Body of pancreas (tissue), 4 donors: ENCODE data around the gene INTS2. TPM values are rescaled to one million over a fixed set of nuclear protein-coding genes. Genes with fewer than 3 reads are reported as not detected.

Source experiments
- ATAC-seq: fragments of 150-250 bp; one replicate; pipeline ENCODE4 v1.9.1; 2016
- DNase-seq, 4 donors: peaks; one replicate each; pipeline ENCODE4 v3.0.0-alpha.2; 2019
- H3K27ac ChIP-seq, 4 donors: fragments of 200-600 bp; sonication (generic); 1 replicate in 3 of 4; 2 replicates in 1 of 4; pipeline versions ENCODE4 v1.5.1 to v1.6.1; 2016 to 2019; ENCODE audit warnings: mild to moderate bottlenecking in 1 of 4, mixed read lengths in 1 of 4, moderate library complexity in 1 of 4
- H3K27me3 ChIP-seq, 2 donors: fragments of 200-600 bp; sonication (generic); one replicate each; pipeline ENCODE4 v1.6.0; 2016; ENCODE audit warnings: mild to moderate bottlenecking in 1 of 2
- H3K36me3 ChIP-seq, 2 donors: fragments of 200-600 bp; sonication (generic); replicated peaks in 1 of 2; 2 replicates each; pipeline ENCODE4 v1.5.1; 2016; ENCODE audit warnings: low read depth in 2 of 2; ENCODE audit not compliant: insufficient read depth in 1 of 2
- H3K4me1 ChIP-seq: fragments of 200-600 bp; sonication (generic); one replicate; pipeline ENCODE4 v1.6.0; 2016
- H3K4me3 ChIP-seq, 2 donors: fragments of 200-600 bp; sonication (generic); 1 replicate in 1 of 2; 2 replicates in 1 of 2; pipeline ENCODE4 v1.5.1; 2016 to 2019
- H3K9me3 ChIP-seq, 3 donors: fragments of 200-600 bp; sonication (generic); 1 replicate in 2 of 3; 2 replicates in 1 of 3; pipeline ENCODE4 v1.5.1; 2016
- CTCF ChIP-seq, 7 experiments: fragments of 450-650 bp in 4 of 7; fragments of 200-600 bp in 3 of 7; sonication (generic) in 3 of 7; IDR thresholded peaks; one replicate each; pipeline ENCODE4 v1.5.1; 2016 to 2019; ENCODE audit warnings: antibody characterized with exemption in 7 of 7
- POLR2A ChIP-seq, 3 donors: fragments of 450-650 bp; IDR thresholded peaks; one replicate each; pipeline ENCODE4 v1.6.1; 2016; ENCODE audit warnings: antibody characterized with exemption in 3 of 3, mild to moderate bottlenecking in 2 of 3
- WGBS, 2 donors: methylation state at CpG; one replicate each; pipeline ENCODE4 v1.1.5; 2017; 5-methylcytosine and 5-hydroxymethylcytosine counted together
- intact Hi-C: fragments of 100-400 bp; cut with DNase I; formaldehyde crosslinking; loops from one replicate; pipeline ENCODE4 v1.15.1; 2023
- total RNA-seq, 2 donors: library from RNA; depleted of rRNA; stranded (reverse); fragments of >200 nt; gene quantifications; one replicate each; pipeline ENCODE4 v1.1.0, GENCODE V29; 2016

Gene INTS2
- total RNA-seq, 2 donors from 2014 or later = 3.6 to 13.2 TPM

DNA sequence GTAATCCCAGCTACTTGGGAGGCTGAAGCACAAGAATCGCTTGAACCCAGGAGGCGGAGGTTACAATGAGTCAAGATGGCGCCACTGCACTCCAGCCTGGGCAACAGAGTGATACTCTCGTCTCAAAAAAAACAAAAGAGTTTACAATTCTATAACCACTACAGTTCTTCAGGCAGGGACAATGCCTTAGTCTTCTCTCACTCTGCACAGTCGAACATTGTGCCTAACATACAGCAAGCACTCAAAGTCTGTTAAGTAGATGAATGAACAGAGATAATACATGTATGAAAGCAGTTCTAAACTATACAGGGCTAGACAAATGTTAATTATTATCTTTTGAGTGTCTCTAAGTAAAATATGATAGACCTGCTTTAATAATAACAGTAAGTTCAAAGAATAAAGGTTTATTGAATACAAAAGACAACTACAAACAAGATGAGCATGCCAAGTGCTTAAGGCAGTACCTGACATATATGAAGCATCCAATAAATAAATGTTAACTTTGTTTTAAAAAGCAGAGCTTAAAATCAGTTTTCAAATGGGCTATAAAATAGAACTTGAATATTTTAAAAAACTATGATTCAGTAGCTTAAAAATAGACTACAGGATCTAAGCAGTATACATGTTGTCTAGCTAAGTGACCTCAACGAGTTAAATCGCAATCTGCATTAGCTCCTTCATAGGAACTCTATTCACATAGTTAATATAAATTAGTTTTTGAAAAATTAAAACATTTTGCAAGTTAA, 19.3 kb downstream of the INTS2 start:
- TF ChIP-seq CTCF (IDR thresholded peaks at IDR 0.05) = no peak
- no peak for TF ChIP-seq POLR2A (IDR thresholded peaks at IDR 0.05)
- H3K9me3 ChIP-seq = no peaks in the 10 kb centered on the region
- H3K4me1 ChIP-seq = no peaks in the 10 kb centered on the region
- WGBS, 2 donors = 87 to 96% methylated on average over 7 of the region's 7 CpGs
- no peak for ATAC-seq
- no peaks in the 10 kb centered on the region for H3K27me3 ChIP-seq
- H3K4me3 ChIP-seq = no peak overlapping the region
- no peak overlapping the region for H3K27ac ChIP-seq
- DNase-seq = no peak
- no peaks in the 10 kb centered on the region for H3K36me3 ChIP-seq
- intact Hi-C loops = no loop called here

GRCh38 chr17:61907361-61907760, 20.4 kb downstream of the INTS2 start:
- Histone ChIP-seq H3K27me3 (no peaks in the 10 kb centered on the region), H3K27ac (no peak overlapping the region), H3K36me3 (peaks cover 0 to 2% of the 10 kb centered on the region in 2 donors), H3K4me1 (no peaks in the 10 kb centered on the region), H3K4me3 (no peak overlapping the region), H3K9me3 (no peaks in the 10 kb centered on the region)
- intact Hi-C loops = no loop called here
- ATAC-seq (no peak), DNase-seq (no peak)
- 87% methylated on average over 5 of the region's 5 CpGs for WGBS, 2 donors
- no peak for TF ChIP-seq CTCF (IDR thresholded peaks at IDR 0.05)
- no peak for TF ChIP-seq POLR2A (IDR thresholded peaks at IDR 0.05)

DNA sequence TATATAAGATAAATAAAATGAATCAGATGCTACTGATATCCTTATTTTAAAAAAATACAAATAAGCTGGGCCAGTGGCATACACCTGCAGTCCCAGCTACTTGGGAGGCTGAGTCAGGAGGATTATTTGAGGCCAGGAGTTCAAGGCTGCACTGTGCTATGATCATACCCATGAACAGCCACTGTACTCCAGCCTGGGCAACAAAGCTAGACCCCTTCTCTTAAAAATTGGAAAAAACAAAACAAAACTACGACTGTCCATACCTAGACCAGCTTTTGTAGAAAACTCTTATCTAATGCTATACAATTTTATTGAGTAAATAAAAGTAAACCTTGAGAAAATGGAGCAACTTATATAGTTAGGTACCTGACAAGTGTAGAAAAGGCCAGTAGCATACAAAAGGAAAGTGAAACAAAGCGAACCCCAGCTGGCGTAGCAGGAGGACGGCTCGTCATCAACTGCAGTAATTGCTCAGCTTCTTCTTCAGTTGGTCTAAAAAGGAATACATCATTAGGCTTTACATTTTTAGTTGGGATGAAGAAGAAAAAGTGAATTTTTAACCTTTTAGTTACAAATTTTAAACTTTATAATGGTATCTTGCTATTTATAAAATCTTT, 23.6 kb downstream of the INTS2 start:
- intact Hi-C loops = no loop called here
- no peaks in the 10 kb centered on the region for H3K27me3 ChIP-seq
- no peak overlapping the region for H3K27ac ChIP-seq
- H3K4me1 ChIP-seq = no peaks in the 10 kb centered on the region
- no peaks in the 10 kb centered on the region for H3K9me3 ChIP-seq
- no peak overlapping the region for H3K4me3 ChIP-seq
- H3K36me3 ChIP-seq = peaks cover 0 to 2% of the 10 kb centered on the region in 2 donors
- DNase-seq (no peak), ATAC-seq (no peak)
- TF ChIP-seq CTCF (IDR thresholded peaks at IDR 0.05) (no peak), POLR2A (IDR thresholded peaks at IDR 0.05) (no peak)
- WGBS, 2 donors = 92 to 93% methylated on average over 5 of the region's 5 CpGs

DNA sequence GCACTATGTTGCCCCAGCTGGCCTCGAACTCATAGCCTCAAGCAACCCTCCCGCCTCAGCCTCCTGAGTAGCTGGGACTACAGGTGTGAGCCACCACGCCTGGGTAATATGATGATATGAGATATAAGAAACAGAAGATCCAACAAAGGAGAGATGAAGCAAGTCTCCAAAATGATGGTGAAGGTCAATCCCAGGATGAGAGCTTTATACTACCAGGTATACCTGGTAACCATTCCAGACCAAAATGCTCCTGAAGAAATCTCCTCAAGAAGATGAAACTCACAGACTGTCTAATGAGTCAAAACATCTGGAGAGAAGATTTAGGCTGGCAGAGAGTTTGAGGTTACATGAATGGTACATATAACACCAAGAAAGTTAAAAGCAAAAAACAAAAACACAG, 24.5 kb downstream of the INTS2 start:
- H3K36me3 ChIP-seq = peaks cover 0 to 2% of the 10 kb centered on the region in 2 donors
- 94 to 96% methylated on average over 3 of the region's 3 CpGs for WGBS, 2 donors
- DNase-seq (no peak), ATAC-seq (no peak)
- H3K4me3 ChIP-seq = no peak overlapping the region
- no peak for TF ChIP-seq POLR2A (IDR thresholded peaks at IDR 0.05)
- TF ChIP-seq CTCF (IDR thresholded peaks at IDR 0.05) = no peak
- no peak overlapping the region for H3K27ac ChIP-seq
- no peaks in the 10 kb centered on the region for H3K4me1 ChIP-seq
- intact Hi-C loops = no loop called here
- no peaks in the 10 kb centered on the region for H3K9me3 ChIP-seq
- no peaks in the 10 kb centered on the region for H3K27me3 ChIP-seq
